OCI-M2 (cell line): ENCODE measurements around the gene NEURL3.

Source experiments
- DNase-seq: peaks from one replicate; lab custom pipeline; 2025; ENCODE audit not compliant: unreplicated experiment; lab: John Stamatoyannopoulos, UW

The NEURL3 gene

DNA sequence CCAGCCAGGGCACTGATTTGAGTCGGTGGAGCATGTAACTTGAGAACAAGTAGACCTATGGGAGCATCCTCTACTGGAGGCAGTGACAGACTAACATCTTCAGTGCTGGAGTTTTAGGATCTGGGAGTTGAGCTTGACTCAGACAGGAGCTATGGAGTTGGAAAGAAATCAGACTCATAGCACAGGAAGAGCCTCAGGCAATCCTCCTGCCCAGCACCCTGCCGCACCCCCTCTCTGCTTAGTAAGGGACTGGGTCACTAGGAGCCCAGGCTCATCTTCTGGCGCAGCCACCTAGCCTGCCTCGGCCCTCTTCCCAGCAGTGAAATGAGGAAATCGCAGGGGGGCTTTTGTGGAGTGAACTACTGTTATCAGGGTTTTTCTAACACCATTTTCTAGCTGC, 35.0 kb upstream of the NEURL3 start:
- DNase-seq = no peak

DNA sequence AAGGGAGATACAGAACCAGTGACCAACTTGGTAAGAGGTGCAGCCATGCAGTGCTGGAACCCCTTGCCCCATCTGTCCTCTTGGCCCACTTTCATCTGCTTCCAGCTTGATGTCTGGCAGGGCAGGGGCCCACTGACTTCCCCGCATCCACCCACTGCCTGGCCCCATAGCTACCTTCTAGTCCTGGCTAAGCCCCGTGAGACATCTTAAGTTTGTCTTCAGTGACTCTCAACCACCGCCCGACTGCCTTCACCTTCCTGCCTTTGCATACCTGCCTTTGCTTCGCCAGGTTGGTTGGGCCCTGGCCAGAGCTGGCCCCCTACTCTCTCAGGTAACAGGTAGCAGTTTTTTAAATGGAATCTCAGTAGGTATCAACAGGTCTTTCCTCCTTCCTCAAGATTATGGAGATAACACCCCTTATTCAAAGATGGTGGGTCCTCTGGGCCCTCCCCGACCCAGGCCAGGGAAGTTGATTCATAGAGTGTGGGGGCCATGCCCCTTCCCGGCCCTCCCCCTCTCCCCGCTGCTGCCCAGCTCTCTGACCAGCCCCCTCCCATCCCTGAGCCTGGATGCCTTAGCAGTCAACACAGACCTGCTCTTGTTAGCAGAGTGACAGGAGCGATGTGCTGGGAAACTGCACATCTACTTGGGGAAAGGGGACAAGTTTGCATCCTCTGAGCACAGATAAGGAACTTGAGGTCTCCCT, 34.2 kb upstream of the NEURL3 start:
- DNase-seq = no peak

DNA sequence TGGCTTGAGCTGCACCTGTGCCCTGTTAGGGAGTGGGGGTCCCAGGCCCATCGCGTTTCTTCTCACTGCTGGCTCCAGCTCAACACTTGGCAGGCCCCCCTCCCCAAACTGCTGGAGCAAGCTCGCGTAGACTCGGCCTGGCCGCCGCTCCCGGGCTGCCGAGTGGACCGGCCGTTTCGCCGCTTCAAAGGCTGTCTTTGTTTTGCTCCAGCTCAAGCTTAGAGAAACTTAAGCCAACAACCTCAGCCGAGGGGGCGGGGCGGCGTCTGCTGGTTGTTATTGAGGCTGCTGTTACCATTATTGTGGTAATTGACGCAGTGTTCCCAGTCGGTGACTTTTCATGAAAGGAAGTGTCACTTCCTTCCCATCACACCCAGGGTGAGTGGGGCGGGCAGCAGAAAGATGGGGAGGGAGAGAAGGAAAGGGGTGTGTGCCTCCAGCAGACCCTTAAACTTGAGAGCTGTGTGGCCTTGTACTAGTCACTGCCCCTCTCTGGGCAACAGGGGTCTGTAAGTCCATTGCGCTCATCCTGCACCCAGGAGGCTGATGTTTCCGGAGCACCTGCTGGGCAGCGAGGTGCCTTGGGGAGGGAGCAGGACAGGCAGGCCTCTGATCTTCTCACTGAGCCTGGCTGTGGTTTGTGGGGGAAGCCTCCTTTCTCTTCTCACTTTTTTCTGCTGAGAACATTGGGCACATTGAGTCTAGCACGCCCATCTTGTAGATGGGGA, 33.5 kb upstream of the NEURL3 start:
- no peak for DNase-seq

DNA sequence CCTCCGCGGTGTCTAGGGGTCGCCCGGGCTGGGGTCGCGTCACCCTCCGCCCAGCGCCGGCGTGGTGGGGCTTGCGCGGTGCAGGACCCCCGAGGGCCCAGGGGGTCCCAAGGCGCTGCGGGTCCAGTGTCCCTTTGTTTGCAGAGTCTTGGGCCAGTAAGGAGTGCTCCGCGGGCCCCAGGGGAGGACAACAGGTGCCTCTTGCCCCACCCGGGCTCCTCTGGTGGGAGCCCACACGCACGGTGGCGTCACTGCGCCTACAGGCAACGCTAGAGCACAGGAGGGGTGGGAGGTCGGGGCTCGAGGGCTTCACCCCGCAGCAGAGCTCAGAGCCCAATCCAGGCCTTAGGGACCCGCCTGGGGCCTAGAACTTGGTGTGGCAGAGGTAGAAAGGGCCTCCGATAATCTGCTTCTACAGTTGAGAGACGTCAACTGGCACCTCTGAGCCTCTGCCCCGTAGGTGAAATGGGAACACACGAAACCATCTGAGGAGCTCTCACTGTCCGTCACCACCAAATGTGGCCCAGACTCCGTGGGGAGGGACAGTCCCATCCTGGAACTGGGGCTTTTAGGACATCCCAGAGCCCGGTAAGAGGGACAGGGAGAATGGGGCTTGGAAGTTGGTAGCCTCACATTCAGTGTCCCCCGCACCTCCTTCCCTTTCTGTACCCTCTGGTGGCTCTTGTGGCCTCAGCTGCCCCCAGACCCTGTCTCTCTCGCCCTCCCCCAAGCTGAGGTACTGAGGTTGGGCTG, 32.8 kb upstream of the NEURL3 start:
- no peak for DNase-seq

DNA sequence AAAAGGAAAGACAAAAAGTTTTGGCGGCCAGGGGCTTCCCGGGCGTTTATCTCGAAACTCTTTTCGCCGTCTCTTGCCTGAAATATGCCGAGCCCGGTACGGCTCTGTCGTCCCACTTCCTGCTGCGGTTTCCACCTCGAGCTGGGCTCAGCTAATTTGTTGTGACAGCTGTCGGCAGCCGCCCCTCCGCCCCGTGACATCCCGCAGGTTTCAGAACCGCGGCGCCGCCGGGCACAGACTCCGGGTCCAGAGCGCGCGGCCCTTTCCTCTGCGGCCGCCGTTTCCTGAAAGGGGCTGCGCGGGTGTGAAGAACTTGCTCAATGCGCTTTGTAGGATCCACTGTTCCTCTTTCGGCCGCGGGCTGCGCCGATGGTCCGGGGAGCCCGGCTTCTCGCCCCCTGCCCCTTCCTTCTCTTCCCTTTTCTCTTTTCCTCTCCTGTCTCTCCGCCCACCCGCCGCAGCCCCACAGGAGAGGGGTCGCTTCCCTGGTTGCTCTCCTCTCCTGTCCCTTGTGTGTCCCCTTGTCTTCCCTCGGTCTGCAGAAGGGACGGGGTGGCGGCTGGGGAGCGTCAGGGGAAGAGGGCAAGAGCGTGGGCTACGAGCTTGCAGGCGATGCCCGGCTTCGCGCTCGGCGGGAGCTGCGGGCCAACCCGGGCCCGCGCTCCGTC, 32.0 kb upstream of the NEURL3 start:
- no peak for DNase-seq

DNA sequence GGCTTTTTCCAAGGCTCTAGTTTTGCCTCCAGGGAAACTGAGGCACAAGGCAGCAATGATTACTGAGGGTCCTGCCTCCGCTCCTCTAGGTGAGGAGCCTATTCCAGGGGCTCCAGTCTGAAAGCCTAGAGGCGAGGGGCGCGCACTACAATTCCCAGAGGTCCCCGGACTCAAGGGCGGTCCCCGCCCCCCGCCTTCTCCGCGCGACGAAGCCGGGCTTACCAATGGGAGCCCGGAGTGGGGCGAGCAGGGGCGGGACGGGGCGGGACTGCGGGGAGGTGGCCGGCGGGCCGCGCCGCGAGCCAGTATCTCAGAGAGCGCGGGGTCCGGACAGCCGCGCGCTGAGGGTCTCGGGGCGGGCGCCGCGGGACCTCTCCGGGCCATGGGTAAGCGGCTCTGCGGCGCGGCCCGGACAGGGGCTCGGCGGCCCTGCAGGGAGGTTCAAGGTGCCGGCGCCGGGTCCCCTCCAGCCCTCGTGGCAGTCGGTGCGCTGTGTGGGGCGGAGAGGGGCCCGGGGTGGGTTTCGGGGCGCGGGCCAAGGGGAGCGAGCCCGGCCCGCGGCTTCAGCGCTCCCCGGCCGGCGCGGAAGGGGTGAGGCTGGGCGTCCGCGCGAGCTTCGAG, 31.4 kb upstream of the NEURL3 start, which contains the start of gene ARID5A:
ARID5A (plus strand) TSS at position 308 of the 621 bp plus-strand sequence; CDS start at position 383, 75 bp downstream.
- peak; percentile 14 for DNase-seq

DNA sequence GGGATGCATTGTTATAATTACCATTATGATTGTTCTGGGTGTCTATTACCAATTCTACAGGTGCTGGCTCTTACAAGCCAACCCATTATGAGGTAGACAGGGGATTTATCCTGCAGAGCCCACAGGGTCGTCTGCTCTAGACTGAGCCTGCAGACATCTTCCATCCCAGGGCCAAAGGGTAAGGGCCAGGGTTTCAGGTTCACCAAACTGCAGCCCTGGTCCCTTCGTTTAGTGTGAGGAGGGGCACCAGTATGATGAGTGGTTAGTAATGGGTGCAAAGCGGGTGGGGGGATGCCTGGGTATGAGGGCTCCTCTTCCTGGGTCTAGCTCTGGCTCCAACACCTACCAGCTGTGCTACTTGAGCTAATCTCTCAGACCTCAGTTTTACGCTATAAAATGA, 30.2 kb upstream of the NEURL3 start:
- DNase-seq = no peak

DNA sequence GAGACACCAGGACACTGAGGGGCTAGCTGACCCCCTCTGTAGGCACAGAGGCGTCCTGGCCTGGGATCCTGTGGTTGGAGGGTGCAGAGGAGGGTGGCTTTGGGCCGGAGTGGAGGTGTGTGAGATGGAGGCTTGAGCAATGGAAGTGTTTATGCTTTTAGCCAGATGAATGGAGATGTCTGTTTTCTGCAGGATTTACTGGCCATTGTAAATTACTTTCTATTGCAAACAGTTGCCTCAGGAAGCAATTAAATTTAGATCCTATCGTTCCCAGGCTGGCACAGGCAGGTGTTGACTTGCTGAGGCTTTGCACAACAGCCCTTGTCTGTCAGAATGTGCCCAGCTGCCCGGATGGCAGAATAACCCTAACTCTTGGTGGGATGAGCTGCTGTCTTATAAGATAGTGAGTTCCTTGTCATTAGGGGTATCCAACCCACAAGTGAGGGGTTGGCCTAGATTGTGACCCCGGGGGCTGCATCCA, 29.6 kb upstream of the NEURL3 start:
- DNase-seq = no peak

DNA sequence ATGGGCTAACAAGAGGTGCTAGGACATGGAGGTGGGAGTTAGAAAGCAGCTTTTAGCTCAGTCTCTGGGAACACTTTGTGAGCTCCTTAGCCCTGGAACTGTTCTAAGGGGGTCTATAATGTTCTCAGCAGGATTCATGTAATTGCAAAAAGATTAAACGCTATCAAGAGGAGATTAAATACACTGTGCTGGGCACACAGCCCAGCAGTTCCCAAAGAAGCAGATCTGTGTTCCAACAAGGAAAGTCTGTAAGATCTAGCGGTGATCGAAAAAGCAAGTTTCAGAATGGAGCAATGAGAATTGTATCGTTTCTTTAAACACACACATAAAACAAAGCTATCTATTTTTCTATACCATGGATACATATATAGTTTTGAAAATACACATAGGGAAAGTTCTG, 29.0 kb upstream of the NEURL3 start:
- DNase-seq = no peak

DNA sequence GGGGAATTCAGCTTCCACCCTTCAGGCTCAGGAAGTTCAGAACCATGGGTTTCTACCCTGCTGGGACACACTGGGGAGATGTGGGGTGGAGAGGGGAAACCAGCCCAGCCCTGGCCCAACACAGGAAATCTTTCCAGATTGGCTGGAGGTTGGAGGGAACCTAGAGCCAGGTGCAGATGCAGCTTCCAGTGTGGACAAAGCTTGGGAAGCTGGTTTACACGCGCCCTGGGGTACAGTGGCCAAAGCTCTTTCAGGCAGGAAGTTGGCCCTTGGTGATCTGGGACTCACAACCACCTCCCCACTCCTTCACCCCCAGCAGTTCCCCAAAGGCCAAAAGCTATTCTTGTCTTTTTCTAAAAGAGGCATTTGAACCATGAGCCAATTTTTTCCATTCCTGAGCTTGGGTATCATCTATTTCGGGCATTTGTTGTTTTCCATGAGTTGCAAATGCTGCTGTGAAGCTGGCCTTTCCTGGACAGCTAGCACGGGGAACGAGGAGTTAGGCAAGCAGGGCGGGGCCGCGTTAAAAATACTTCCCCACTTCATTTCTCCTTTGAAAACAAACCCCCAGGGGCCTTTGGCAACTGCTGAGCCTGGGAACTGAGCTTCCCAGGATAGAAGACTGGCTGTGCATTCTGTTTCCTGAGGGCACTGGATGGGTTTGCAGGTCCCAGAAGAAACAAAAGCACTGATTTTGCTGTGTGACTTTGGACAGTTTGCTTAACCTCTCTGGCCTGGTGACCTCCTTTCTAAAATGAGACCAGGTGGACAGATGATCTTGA, 28.3 kb upstream of the NEURL3 start:
- DNase-seq = no peak

DNA sequence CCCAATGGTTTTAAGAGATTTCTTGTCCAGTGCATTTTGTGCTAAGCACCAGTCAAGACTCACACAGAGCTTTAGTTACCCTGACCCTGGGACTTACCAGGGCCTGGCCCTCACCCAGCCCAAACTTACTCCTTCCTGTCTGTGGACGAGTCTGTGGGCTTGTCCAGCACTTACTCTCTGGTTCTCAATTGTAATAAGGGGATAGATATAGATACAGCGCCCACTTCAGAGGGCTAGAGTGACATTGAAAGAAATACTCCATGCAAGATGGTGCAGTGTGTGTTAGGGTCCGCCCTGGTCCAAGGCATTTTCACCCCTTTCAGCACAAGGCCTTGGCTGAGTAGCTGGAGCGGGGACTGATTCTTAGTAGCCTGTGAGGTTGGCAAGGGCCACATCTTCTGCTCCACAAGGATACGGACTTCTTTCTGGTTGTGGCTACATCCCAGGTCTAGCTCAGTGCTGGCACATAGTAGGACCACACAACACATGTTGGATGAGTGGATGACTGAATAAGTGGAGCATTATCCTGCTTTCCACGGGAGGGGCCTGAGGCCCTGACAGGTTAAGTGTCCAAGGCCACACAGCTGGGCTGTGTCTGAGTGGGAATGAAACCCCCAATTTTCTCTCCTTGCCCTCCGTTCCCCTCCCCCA, 27.6 kb upstream of the NEURL3 start:
- DNase-seq = no peak

DNA sequence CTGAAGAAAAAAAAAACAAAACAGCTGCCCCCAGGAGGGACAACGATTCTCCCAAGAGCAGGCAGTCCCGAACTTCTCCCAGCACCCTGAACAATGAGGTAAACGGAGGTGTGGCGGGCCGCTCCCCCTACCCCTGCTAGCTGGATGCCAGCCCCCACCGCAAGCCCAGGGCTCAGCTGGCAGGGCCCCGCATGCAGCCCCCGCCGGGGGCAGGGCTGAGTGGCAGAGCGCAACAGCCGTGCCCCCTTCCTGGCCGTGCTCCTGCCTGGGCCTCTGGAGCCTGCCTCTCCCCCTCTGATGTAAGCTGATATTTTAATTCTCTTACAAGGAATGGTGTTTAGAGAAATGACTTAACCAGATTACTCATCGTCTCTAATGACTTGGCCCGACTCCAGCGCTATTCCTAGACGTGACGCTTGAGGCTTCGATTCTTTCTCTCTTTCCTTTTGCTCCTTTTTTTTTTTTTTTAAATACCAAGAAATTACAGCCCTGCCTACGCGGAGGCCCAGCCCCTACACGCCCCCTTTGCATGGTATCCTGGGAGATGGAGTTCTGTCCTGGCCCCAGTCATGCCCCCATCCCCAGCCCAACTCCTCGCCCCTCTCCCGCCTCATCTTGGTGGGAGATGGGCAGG, 26.8 kb upstream of the NEURL3 start:
- no peak for DNase-seq

DNA sequence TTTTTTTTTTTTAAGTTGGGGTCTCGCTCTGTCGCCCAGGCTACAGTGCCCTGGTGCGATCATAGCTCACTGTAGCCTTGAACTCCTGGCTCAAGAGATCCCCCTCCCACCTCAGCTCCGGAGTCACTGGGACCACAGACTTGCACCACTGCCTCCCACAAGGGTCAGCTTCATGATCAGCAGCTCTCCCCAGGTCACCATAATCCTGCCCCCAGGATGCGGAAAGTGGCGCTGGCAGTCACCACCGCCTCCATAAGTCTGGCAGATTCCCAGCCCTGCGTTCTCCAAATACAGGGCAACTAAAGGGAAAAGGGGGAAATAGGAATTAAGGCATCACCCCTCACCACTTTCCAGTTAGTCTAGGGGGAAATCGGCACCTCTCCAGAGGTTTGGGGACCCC, 26.2 kb upstream of the NEURL3 start:
- no peak for DNase-seq

DNA sequence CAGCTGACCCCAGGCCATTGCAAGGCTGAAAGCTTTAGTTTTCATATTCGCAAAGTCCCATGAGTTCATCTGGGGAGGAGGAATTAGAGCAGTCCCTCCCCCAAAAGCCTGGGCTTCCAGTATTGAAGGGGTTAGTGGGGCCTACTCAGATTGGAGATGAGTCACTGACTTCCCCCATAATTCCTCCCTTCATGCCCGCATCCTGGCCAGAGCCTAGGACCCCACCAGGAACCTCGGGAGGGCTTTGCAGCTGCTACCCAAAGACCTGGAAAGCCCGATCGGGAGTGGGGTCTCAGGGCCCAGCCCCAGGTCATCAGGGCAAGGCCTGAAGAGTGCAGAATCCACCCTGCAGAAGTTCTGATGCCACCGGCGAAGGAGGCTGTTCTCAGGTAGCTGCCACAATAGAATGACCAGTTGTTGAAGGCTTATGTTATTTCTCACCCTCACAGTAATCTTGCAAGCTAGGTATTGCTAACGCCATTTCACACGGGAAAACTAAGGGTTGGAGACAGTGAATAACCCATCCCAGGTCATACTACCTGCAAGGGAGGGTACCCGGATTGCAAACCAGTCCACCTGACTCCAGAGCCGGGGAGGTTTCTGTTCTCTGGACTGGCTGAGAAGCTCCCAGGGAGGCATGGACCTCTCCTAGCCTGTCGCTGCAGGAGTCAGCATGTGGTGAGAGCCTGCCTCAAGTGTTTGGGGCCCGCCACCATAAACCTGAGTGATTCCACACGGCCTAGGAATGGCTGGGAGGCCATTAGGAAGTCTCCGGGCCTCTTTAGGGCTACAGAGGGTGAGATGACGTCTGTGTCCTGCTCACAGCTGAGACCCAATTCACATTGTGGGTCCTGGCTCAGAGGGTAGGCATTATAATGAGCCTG, 25.6 kb upstream of the NEURL3 start:
- no peak for DNase-seq

DNA sequence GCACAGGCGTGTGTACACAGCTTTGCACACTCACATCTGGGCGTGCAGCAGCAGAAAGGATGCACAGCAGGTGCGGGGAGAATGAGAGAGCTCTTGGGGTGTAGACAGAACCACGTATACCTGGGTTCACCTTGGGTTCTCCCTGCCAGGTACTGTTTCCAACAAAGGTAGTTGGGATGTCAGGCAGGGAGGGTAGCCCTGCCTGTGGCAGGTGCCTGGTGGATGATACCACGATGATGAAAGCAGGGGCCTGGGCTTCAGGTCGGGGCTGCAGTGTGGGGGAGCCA, 24.9 kb upstream of the NEURL3 start:
- DNase-seq = no peak

DNA sequence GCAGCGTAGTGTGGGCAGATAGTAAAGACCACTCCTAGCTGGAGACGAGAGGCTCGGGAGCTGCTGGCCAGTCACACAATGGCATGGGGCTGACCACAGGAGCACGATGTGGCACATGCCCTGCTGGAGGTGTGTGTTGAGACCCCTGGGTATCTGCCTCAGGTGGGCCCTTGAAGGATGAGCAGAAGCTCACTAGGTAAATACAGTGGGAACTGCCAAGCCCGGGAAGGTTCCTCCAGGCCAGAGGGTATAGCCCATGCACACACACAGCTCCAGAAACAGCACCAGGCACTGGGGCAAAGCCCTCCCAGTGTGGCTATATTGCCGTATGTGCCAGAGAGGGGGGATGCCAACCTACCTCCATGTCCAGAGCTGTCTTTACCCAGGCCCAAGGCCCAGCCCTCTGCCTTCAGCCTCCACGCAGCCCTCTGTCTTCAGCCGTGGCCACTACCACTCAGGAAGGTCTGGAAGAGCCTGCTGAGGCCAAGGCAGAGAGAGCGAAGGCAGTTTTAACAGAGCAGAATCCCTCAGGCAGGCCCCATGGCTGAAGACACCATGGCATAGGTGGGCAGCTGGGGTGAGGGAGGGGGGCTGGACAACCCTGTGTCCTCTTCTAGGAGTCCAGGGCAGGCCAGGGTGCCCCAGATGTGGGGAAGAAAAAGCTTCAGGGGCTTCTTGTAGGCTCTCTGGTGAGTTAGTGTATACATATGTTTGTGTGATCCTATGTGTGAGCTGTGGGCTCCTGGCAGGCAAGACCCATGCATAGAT, 24.4 kb upstream of the NEURL3 start:
- no peak for DNase-seq

DNA sequence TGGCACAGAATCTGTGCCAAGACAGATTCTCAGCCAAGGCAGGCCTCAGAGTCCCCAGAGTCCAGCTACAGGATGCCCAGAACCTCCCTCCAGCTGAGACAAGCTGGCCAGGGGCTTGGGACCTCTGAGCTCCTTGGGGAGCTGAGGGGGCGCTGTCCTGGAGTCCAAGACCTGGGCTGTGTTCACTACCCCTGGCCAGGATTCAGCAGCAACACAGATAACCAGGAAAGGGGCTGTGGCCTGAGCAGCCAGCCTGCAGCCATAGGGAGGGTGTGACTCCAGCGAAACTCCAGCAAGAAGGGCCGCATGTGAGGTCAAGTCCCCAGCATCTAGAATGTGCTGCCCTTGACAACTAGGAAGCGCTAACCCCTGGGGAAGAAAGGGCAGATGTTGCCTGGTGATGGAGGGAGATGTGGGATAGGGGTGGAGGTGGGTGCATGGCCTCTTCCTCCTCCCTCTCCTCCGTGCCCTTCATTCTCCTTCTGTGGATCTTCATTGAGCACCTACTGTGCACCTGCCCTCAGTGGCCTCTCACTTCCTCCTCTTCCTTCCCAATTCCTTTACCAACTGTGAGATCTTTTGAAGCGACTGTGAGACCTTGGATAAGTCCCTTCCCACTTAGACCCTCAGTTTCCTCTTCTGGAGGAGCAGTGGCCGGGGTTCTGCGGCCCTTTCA, 23.7 kb upstream of the NEURL3 start:
- no peak for DNase-seq
